Natural killer cell (primary cell): Measurements from ENCODE around the gene CCDC88C. TPM values are rescaled to one million over a fixed set of nuclear protein-coding genes. Genes with fewer than 3 reads are reported as not detected.
A peak's percentile ranks its signal among the peaks of the same experiment; 100 is the strongest.

Experiments used
- ATAC-seq, 3 donors: fragments of 150-1000 bp in 2 of 3; fragments of 200-7000 bp in 1 of 3; cut with Tn5 transposase; 1 replicate in 1 of 3; 2 replicates in 2 of 3; pipeline ENCODE4 v1.10.0; 2021; ENCODE audit warnings: mild to moderate bottlenecking in 2 of 3, moderate library complexity in 2 of 3
- DNase-seq, 2 donors: peaks; one replicate each; pipeline versions ENCODE4 v3.0.0 to v3.0.0-alpha.2; 2013 to 2021; ENCODE audit warnings: mixed read lengths in 1 of 2
- H3K27ac ChIP-seq: one replicate; pipeline ENCODE4 v1.5.1; 2013; ENCODE audit warnings: mild to moderate bottlenecking, low read length
- H3K27me3 ChIP-seq: one replicate; pipeline ENCODE4 v1.6.1; 2013; ENCODE audit warnings: low read length; ENCODE audit not compliant: control insufficient read depth, insufficient read depth
- H3K36me3 ChIP-seq: one replicate; pipeline ENCODE4 v1.6.1; 2013; ENCODE audit warnings: low read length; ENCODE audit not compliant: control insufficient read depth, insufficient read depth
- H3K4me1 ChIP-seq: one replicate; pipeline ENCODE4 v1.6.1; 2013; ENCODE audit warnings: low read length; ENCODE audit not compliant: control insufficient read depth, insufficient read depth
- H3K4me3 ChIP-seq: one replicate; pipeline ENCODE4 v1.5.1; 2013; ENCODE audit warnings: low read length
- H3K9me3 ChIP-seq: one replicate; pipeline ENCODE4 v1.6.1; 2013; ENCODE audit warnings: low read length; ENCODE audit not compliant: control insufficient read depth, insufficient read depth
- H3K27ac Mint-ChIP-seq, 2 donors: one replicate each; pipeline ENCODE4 v1.8.0; 2022; ENCODE audit warnings: mild to moderate bottlenecking in 2 of 2, mixed read lengths in 2 of 2, moderate library complexity in 1 of 2
- H3K27me3 Mint-ChIP-seq, 2 donors: one replicate each; pipeline ENCODE4 v1.8.0; 2022; ENCODE audit warnings: low read depth in 2 of 2, mixed read lengths in 2 of 2
- H3K36me3 Mint-ChIP-seq: one replicate; pipeline ENCODE4 v1.8.0; 2022; ENCODE audit warnings: mixed read lengths
- H3K4me1 Mint-ChIP-seq, 2 donors: one replicate each; pipeline ENCODE4 v1.8.0; 2022; ENCODE audit warnings: mixed read lengths in 2 of 2
- H3K4me3 Mint-ChIP-seq: one replicate; pipeline ENCODE4 v1.8.0; 2022; ENCODE audit warnings: mild to moderate bottlenecking, moderate library complexity, mixed read lengths
- H3K9me3 Mint-ChIP-seq, 2 donors: one replicate each; pipeline ENCODE4 v1.8.0; 2022; ENCODE audit warnings: mixed read lengths in 2 of 2
- WGBS: methylation state at CpG from one replicate; pipeline ENCODE4 v1.1.7; 2013; ENCODE audit warnings: missing lambda C conversion rate; ENCODE audit not compliant: insufficient coverage; 5-methylcytosine and 5-hydroxymethylcytosine counted together
- intact Hi-C: fragments of 100-400 bp; cut with micrococcal nuclease; formaldehyde crosslinking; loops from one replicate; pipeline ENCODE4 v1.14.2; 2022
- total RNA-seq, 4 donors: library from RNA; stranded (reverse); fragments of 120-200 nt in 1 of 4; gene quantifications; one replicate each; pipeline versions ENCODE4 v1.2.3 to v1.2.4, GENCODE V29; 2013 to 2022
- TF ChIP-seq, protein P1 (sequence below): fragments of 200-600 bp; IDR thresholded peaks from one replicate; pipeline ENCODE4 v1.8.0; 2022; ENCODE audit warnings: antibody characterized with exemption

CCDC88C gene
- total RNA-seq, 3 donors from 2014 or later (not counting 1 experiment from before 2014, with no cell fraction given): 432 to 516 (median 438) TPM

DNA sequence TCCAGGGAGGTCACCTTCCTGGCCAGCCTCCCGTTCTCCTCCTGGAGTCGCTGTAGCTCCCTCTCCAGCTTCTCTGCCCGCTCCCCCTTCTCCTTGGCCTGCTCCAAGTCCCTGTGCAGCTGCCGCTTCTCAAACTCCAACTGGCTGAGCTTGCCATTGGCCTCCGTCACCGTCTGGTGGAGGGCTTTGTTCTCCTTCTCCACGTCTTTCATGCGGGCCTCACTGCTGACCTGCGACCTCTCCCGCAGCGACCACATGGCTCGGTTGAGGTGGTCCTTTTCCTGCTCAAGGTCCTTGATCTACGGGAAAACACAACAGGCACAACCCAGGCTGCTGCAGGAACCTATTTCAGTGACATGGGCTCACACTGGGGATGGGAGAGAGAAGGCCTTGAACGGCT lies 103.8 kb downstream of the CCDC88C start:
- WGBS: 93% methylated on average over 14 of the region's 14 CpGs
- Mint-ChIP-seq H3K36me3 (peaks cover 21% of the 10 kb centered on the region), H3K27ac (peak overlapping the region; percentile 98), H3K4me3 (no peak overlapping the region), H3K4me1 (peaks cover 73 to 74% of the 10 kb centered on the region in 2 donors), H3K9me3 (no peaks in the 10 kb centered on the region), H3K27me3 (no peaks in the 10 kb centered on the region)
- H3K27ac ChIP-seq: no peak overlapping the region
- H3K36me3 ChIP-seq: peaks cover 61% of the 10 kb centered on the region
- intact Hi-C loops: loop anchor here (10.0 kb wide), 1 partner anchor 249 kb away; the partner anchor contains the start of gene RPS6KA5
- no peak for ATAC-seq
- H3K4me3 ChIP-seq: no peak overlapping the region
- H3K9me3 ChIP-seq: no peaks in the 10 kb centered on the region
- no peak for DNase-seq
- no peaks in the 10 kb centered on the region for H3K27me3 ChIP-seq
- TF ChIP-seq, protein P1, sequence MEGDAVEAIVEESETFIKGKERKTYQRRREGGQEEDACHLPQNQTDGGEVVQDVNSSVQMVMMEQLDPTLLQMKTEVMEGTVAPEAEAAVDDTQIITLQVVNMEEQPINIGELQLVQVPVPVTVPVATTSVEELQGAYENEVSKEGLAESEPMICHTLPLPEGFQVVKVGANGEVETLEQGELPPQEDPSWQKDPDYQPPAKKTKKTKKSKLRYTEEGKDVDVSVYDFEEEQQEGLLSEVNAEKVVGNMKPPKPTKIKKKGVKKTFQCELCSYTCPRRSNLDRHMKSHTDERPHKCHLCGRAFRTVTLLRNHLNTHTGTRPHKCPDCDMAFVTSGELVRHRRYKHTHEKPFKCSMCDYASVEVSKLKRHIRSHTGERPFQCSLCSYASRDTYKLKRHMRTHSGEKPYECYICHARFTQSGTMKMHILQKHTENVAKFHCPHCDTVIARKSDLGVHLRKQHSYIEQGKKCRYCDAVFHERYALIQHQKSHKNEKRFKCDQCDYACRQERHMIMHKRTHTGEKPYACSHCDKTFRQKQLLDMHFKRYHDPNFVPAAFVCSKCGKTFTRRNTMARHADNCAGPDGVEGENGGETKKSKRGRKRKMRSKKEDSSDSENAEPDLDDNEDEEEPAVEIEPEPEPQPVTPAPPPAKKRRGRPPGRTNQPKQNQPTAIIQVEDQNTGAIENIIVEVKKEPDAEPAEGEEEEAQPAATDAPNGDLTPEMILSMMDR: no peak
- H3K4me1 ChIP-seq: peaks cover 60% of the 10 kb centered on the region

DNA sequence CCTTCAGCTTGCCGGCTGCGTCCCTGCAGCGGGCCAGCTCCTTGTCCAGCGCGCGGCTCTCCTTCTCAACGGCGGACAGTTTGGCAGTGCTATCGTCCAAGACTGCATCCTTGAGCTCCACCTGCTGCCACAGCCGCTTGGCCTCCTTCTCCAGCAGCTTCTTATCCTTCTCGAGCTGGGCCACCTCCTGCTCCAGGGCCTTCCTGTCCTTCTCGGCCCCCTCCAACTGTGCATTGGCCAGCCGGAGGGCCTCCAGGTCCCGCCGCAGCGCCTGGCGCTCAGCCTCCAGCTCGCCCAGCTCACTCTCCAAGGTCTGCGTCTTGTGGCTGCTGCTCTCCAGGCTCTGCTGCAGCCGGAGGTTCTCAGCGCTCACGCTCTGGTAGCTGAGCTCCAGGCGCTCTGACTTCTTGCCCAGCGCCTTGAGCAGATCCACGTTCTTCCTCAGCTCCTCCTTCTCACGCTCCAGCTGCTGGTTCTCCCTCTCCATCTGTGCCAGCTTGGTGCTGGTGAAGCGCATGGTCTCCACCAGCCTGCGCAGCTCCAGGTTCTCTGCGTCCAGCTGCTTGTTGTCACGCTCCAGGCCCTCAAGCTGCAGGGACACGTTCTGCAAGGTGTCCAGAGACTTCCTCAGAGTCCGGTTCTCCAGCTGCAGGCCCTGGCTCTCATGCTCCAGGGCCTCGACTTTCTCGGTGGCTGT lies 104.3 kb downstream of the CCDC88C start:
- Mint-ChIP-seq H3K4me3 (no peak overlapping the region), H3K27ac (peak overlapping the region; percentile 98), H3K36me3 (peaks cover 25% of the 10 kb centered on the region), H3K9me3 (no peaks in the 10 kb centered on the region), H3K4me1 (peaks cover 71% of the 10 kb centered on the region in 2 donors), H3K27me3 (no peaks in the 10 kb centered on the region)
- Histone ChIP-seq H3K4me1 (peaks cover 54% of the 10 kb centered on the region), H3K27ac (no peak overlapping the region), H3K4me3 (no peak overlapping the region), H3K36me3 (peaks cover 62% of the 10 kb centered on the region), H3K9me3 (no peaks in the 10 kb centered on the region), H3K27me3 (no peaks in the 10 kb centered on the region)
- DNase-seq: no peak
- WGBS: 97% methylated on average over 34 of the region's 34 CpGs
- TF ChIP-seq, protein P1: no peak
- intact Hi-C loops: loop anchor here (10.0 kb wide), 1 partner anchor 249 kb away; the partner anchor contains the start of gene RPS6KA5
- no peak for ATAC-seq

DNA sequence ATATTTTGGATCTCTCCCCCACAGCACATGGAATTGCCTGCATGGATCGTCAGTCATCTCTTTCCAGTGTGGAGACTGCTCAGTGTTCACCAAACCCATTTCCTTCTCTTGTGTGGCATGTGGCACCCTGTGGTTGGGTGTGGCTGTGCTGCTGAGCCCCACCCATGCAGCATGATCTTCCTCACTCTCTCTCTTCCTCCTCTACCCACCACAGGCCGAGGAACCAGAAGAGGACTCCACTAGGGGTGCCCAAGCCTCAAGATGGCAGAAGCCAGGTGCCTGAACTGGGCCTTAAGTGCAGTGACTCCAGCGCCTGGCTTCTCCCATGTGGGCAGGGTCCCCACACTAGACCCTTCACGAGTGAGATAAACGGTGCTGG lies 106.3 kb downstream of the CCDC88C start:
- H3K9me3 Mint-ChIP-seq: no peaks in the 10 kb centered on the region
- Histone ChIP-seq H3K4me1 (peaks cover 34% of the 10 kb centered on the region), H3K27me3 (no peaks in the 10 kb centered on the region), H3K27ac (peak overlapping the region; percentile 75), H3K9me3 (no peaks in the 10 kb centered on the region), H3K36me3 (peaks cover 74% of the 10 kb centered on the region), H3K4me3 (no peak overlapping the region)
- ATAC-seq: peak in 2 of 3 donors; percentile 15 to 38
- DNase-seq: peak in 1 of 2 donors; percentile 83
- H3K36me3 Mint-ChIP-seq: peaks cover 29% of the 10 kb centered on the region
- intact Hi-C loops: loop anchor here (10.0 kb wide), 1 partner anchor 246 kb away; the partner anchor contains the start of gene RPS6KA5
- H3K4me1 Mint-ChIP-seq: peaks cover 55 to 59% of the 10 kb centered on the region in 2 donors
- H3K27me3 Mint-ChIP-seq: no peaks in the 10 kb centered on the region
- H3K27ac Mint-ChIP-seq: peak overlapping the region; percentile 82 to 90
- 37% methylated on average over 5 of the region's 5 CpGs for WGBS
- TF ChIP-seq, protein P1: no peak
- H3K4me3 Mint-ChIP-seq: peak overlapping the region; percentile 59
